Measurements from ENCODE around the gene ZNF366.

The ZNF366 gene

GRCh38 chr5:72489536-72489935 lies 17.7 kb downstream of the ZNF366 start:
- Histone ChIP-seq H3K9me3 (ENCODE audit: control insufficient read depth, low read length) (no peaks in the 10 kb centered on the region), H3K4me3 (ENCODE audit: extremely low read depth, insufficient read depth, low read length, poor library complexity, severe bottlenecking) (no peak overlapping the region), H3K36me3 (ENCODE audit: control insufficient read depth, insufficient read depth, low read length) (no peaks in the 10 kb centered on the region), H3K27ac (ENCODE audit: low read depth, low read length, severe bottlenecking) (no peak overlapping the region), H3K4me1 (ENCODE audit: control insufficient read depth, insufficient read depth, low read length, poor library complexity, severe bottlenecking) (peaks cover 7% of the 10 kb centered on the region)

GRCh38 chr5:72488756-72489155 lies 18.5 kb downstream of the ZNF366 start:
- peaks cover 7% of the 10 kb centered on the region for H3K4me1 ChIP-seq (ENCODE audit: control insufficient read depth, insufficient read depth, low read length, poor library complexity, severe bottlenecking)
- no peak overlapping the region for H3K27ac ChIP-seq (ENCODE audit: low read depth, low read length, severe bottlenecking)
- no peak overlapping the region for H3K4me3 ChIP-seq (ENCODE audit: extremely low read depth, insufficient read depth, low read length, poor library complexity, severe bottlenecking)
- no peaks in the 10 kb centered on the region for H3K9me3 ChIP-seq (ENCODE audit: control insufficient read depth, low read length)
- no peaks in the 10 kb centered on the region for H3K36me3 ChIP-seq (ENCODE audit: control insufficient read depth, insufficient read depth, low read length)

- no peaks in the 10 kb centered on the region for H3K36me3 ChIP-seq (ENCODE audit: control insufficient read depth, insufficient read depth, low read length)
- no peaks in the 10 kb centered on the region for H3K9me3 ChIP-seq (ENCODE audit: control insufficient read depth, low read length)
- H3K27ac ChIP-seq (ENCODE audit: low read depth, low read length, severe bottlenecking): no peak overlapping the region
- no peak overlapping the region for H3K4me3 ChIP-seq (ENCODE audit: extremely low read depth, insufficient read depth, low read length, poor library complexity, severe bottlenecking)
- 83 to 100% methylated on average over 1 to 2 of the region's 2 CpGs for WGBS, 2 experiments (ENCODE audit: insufficient coverage in 2 of 2)
- H3K4me1 ChIP-seq (ENCODE audit: control insufficient read depth, insufficient read depth, low read length, poor library complexity, severe bottlenecking): peaks cover 7% of the 10 kb centered on the region
Measured at GRCh38 chr5:72487177-72487576, 20.0 kb downstream of the ZNF366 start.

GRCh38 chr5:72486371-72486770 lies 20.8 kb downstream of the ZNF366 start:
- H3K27ac ChIP-seq (ENCODE audit: low read depth, low read length, severe bottlenecking): no peak overlapping the region
- no peaks in the 10 kb centered on the region for H3K36me3 ChIP-seq (ENCODE audit: control insufficient read depth, insufficient read depth, low read length)
- no peak overlapping the region for H3K4me3 ChIP-seq (ENCODE audit: extremely low read depth, insufficient read depth, low read length, poor library complexity, severe bottlenecking)
- H3K4me1 ChIP-seq (ENCODE audit: control insufficient read depth, insufficient read depth, low read length, poor library complexity, severe bottlenecking): peaks cover 7% of the 10 kb centered on the region
- no peaks in the 10 kb centered on the region for H3K9me3 ChIP-seq (ENCODE audit: control insufficient read depth, low read length)

- Histone ChIP-seq H3K36me3 (ENCODE audit: control insufficient read depth, insufficient read depth, low read length) (no peaks in the 10 kb centered on the region), H3K27ac (ENCODE audit: low read depth, low read length, severe bottlenecking) (no peak overlapping the region), H3K4me1 (ENCODE audit: control insufficient read depth, insufficient read depth, low read length, poor library complexity, severe bottlenecking) (peaks cover 7% of the 10 kb centered on the region), H3K9me3 (ENCODE audit: control insufficient read depth, low read length) (no peaks in the 10 kb centered on the region), H3K4me3 (ENCODE audit: extremely low read depth, insufficient read depth, low read length, poor library complexity, severe bottlenecking) (no peak overlapping the region)
- 88% methylated on average over 6 of the region's 6 CpGs for WGBS, 2 experiments (ENCODE audit: insufficient coverage in 2 of 2)
Measured at GRCh38 chr5:72485430-72485974, 21.7 kb downstream of the ZNF366 start.

- WGBS, 2 experiments (ENCODE audit: insufficient coverage in 2 of 2): 80 to 88% methylated on average over 1 to 3 of the region's 3 CpGs
- H3K4me3 ChIP-seq (ENCODE audit: extremely low read depth, insufficient read depth, low read length, poor library complexity, severe bottlenecking): no peak overlapping the region
- no peak overlapping the region for H3K27ac ChIP-seq (ENCODE audit: low read depth, low read length, severe bottlenecking)
Measured at GRCh38 chr5:72482046-72482445, 25.2 kb downstream of the ZNF366 start.

GRCh38 chr5:72480841-72481240 lies 26.4 kb downstream of the ZNF366 start:
- Histone ChIP-seq H3K4me1 (ENCODE audit: control insufficient read depth, insufficient read depth, low read length, poor library complexity, severe bottlenecking) (no peaks in the 10 kb centered on the region), H3K36me3 (ENCODE audit: control insufficient read depth, insufficient read depth, low read length) (no peaks in the 10 kb centered on the region), H3K27ac (ENCODE audit: low read depth, low read length, severe bottlenecking) (no peak overlapping the region), H3K9me3 (ENCODE audit: control insufficient read depth, low read length) (no peaks in the 10 kb centered on the region), H3K4me3 (ENCODE audit: extremely low read depth, insufficient read depth, low read length, poor library complexity, severe bottlenecking) (no peak overlapping the region)
- 86 to 91% methylated on average over 6 to 8 of the region's 9 CpGs for WGBS, 2 experiments (ENCODE audit: insufficient coverage in 2 of 2)

More at GRCh38 chr5:72482046-72482445, 25.2 kb downstream of the ZNF366 start:
- Histone ChIP-seq H3K9me3 (ENCODE audit: control insufficient read depth, low read length) (no peaks in the 10 kb centered on the region), H3K36me3 (ENCODE audit: control insufficient read depth, insufficient read depth, low read length) (no peaks in the 10 kb centered on the region), H3K4me1 (ENCODE audit: control insufficient read depth, insufficient read depth, low read length, poor library complexity, severe bottlenecking) (peaks cover 7% of the 10 kb centered on the region)

GRCh38 chr5:72479921-72480320 lies 27.3 kb downstream of the ZNF366 start:
- Histone ChIP-seq H3K4me1 (ENCODE audit: control insufficient read depth, insufficient read depth, low read length, poor library complexity, severe bottlenecking) (no peaks in the 10 kb centered on the region), H3K9me3 (ENCODE audit: control insufficient read depth, low read length) (no peaks in the 10 kb centered on the region), H3K36me3 (ENCODE audit: control insufficient read depth, insufficient read depth, low read length) (no peaks in the 10 kb centered on the region), H3K27ac (ENCODE audit: low read depth, low read length, severe bottlenecking) (no peak overlapping the region), H3K4me3 (ENCODE audit: extremely low read depth, insufficient read depth, low read length, poor library complexity, severe bottlenecking) (no peak overlapping the region)
- no CpG with 5 or more reads among the region's 1 CpG for WGBS, 2 experiments (ENCODE audit: insufficient coverage in 2 of 2)

GRCh38 chr5:72478684-72479083 lies 28.5 kb downstream of the ZNF366 start:
- H3K27ac ChIP-seq (ENCODE audit: low read depth, low read length, severe bottlenecking): no peak overlapping the region
- no peaks in the 10 kb centered on the region for H3K9me3 ChIP-seq (ENCODE audit: control insufficient read depth, low read length)
- 75 to 100% methylated on average over 1 of the region's 1 CpG for WGBS, 2 experiments (ENCODE audit: insufficient coverage in 2 of 2)
- H3K4me1 ChIP-seq (ENCODE audit: control insufficient read depth, insufficient read depth, low read length, poor library complexity, severe bottlenecking): no peaks in the 10 kb centered on the region
- no peaks in the 10 kb centered on the region for H3K36me3 ChIP-seq (ENCODE audit: control insufficient read depth, insufficient read depth, low read length)
- no peak overlapping the region for H3K4me3 ChIP-seq (ENCODE audit: extremely low read depth, insufficient read depth, low read length, poor library complexity, severe bottlenecking)

GRCh38 chr5:72478276-72478675 lies 28.9 kb downstream of the ZNF366 start:
- Histone ChIP-seq H3K4me1 (ENCODE audit: control insufficient read depth, insufficient read depth, low read length, poor library complexity, severe bottlenecking) (no peaks in the 10 kb centered on the region), H3K36me3 (ENCODE audit: control insufficient read depth, insufficient read depth, low read length) (no peaks in the 10 kb centered on the region), H3K4me3 (ENCODE audit: extremely low read depth, insufficient read depth, low read length, poor library complexity, severe bottlenecking) (no peak overlapping the region), H3K27ac (ENCODE audit: low read depth, low read length, severe bottlenecking) (no peak overlapping the region), H3K9me3 (ENCODE audit: control insufficient read depth, low read length) (no peaks in the 10 kb centered on the region)

- Histone ChIP-seq H3K4me1 (ENCODE audit: control insufficient read depth, insufficient read depth, low read length, poor library complexity, severe bottlenecking) (no peaks in the 10 kb centered on the region), H3K27ac (ENCODE audit: low read depth, low read length, severe bottlenecking) (no peak overlapping the region), H3K36me3 (ENCODE audit: control insufficient read depth, insufficient read depth, low read length) (no peaks in the 10 kb centered on the region), H3K4me3 (ENCODE audit: extremely low read depth, insufficient read depth, low read length, poor library complexity, severe bottlenecking) (no peak overlapping the region), H3K9me3 (ENCODE audit: control insufficient read depth, low read length) (no peaks in the 10 kb centered on the region)
- WGBS, 2 experiments (ENCODE audit: insufficient coverage in 2 of 2): 100% methylated on average over 3 of the region's 4 CpGs; no CpG with 5 or more reads in 1 of the 2 experiments
Measured at GRCh38 chr5:72477644-72478043, 29.6 kb downstream of the ZNF366 start.

- Histone ChIP-seq H3K36me3 (ENCODE audit: control insufficient read depth, insufficient read depth, low read length) (no peaks in the 10 kb centered on the region), H3K4me3 (ENCODE audit: extremely low read depth, insufficient read depth, low read length, poor library complexity, severe bottlenecking) (no peak overlapping the region), H3K4me1 (ENCODE audit: control insufficient read depth, insufficient read depth, low read length, poor library complexity, severe bottlenecking) (no peaks in the 10 kb centered on the region), H3K27ac (ENCODE audit: low read depth, low read length, severe bottlenecking) (no peak overlapping the region), H3K9me3 (ENCODE audit: control insufficient read depth, low read length) (no peaks in the 10 kb centered on the region)
- WGBS, 2 experiments (ENCODE audit: insufficient coverage in 2 of 2): 100% methylated on average over 1 of the region's 1 CpG
Measured at GRCh38 chr5:72477176-72477575, 30.0 kb downstream of the ZNF366 start.
